Measurements from ENCODE around the gene UBL4A. TPM values are rescaled to one million over a fixed set of nuclear protein-coding genes. Genes with fewer than 3 reads are reported as not detected.

The UBL4A gene
- total RNA-seq, 1 experiment from 2014 or later: 37.4 TPM

GRCh38 chrX:154505734-154506133 lies 19.3 kb upstream of the UBL4A start:
- no peak overlapping the region for H3K9ac ChIP-seq (ENCODE audit: low read length)
- no peak overlapping the region for H3K4me3 ChIP-seq (replicated peaks in 1 of 2; ENCODE audit: low read depth in 1 of 2, low read length in 2 of 2)
- POLR2A ChIA-PET: interaction anchor here (0.6 kb wide), 1 partner anchor 78 kb away, joined by 4 read pairs; no protein-coding TSS in a partner anchor
- intact Hi-C loops (cut with micrococcal nuclease): no loop called here
- DNase-seq (ENCODE audit: low read depth, low spot score) (no peak), ATAC-seq (0 out of 2 replicates have a peak, but pooled peaks have one; percentile 22)
- no peaks in the 10 kb centered on the region for H3K27me3 ChIP-seq (ENCODE audit: insufficient read depth, low read length)
- no peaks in the 10 kb centered on the region for H3K79me2 ChIP-seq (ENCODE audit: insufficient read depth, low read length)
- H2AFZ ChIP-seq (ENCODE audit: low read depth, low read length, poor library complexity, severe bottlenecking): no peak overlapping the region
- TF ChIP-seq CBX3 (IDR thresholded peaks at IDR 0.05; ENCODE audit: low read depth) (no peak), POLR2A (IDR thresholded peaks at IDR 0.05; ENCODE audit: borderline replicate concordance, extremely low read depth, insufficient read depth, insufficient read length) (no peak), SRF (IDR thresholded peaks at IDR 0.05; ENCODE audit: low read depth) (no peak), EZH2phosphoT487 (IDR thresholded peaks at IDR 0.05; ENCODE audit: borderline replicate concordance) (no peak)
- no peaks in the 10 kb centered on the region for H3K9me3 ChIP-seq (ENCODE audit: control insufficient read depth in 1 of 2, insufficient read depth in 1 of 2, low read depth in 1 of 2, low read length in 2 of 2)
- RAD21 ChIA-PET (ENCODE audit: low non-redundant PET in 1 of 2, low total read pairs in 2 of 2, uncharacterized antibody in 2 of 2, unreplicated experiment in 2 of 2): no interaction called here
- H3K9me2 ChIP-seq (ENCODE audit: insufficient read depth): no peaks in the 10 kb centered on the region
- CTCF ChIA-PET: no interaction called here
- H3K4me1 ChIP-seq (ENCODE audit: control insufficient read depth in 1 of 2, insufficient read depth in 2 of 2, low read length in 2 of 2): peaks cover 0 to 5% of the 10 kb centered on the region in 2 experiments; a peak in 1 of 4 replicates
- H3K27ac ChIP-seq (ENCODE audit: low read depth, low read length): no peak overlapping the region
- H3K4me2 ChIP-seq (ENCODE audit: low read length): no peak overlapping the region
- no peaks in the 10 kb centered on the region for H3K36me3 ChIP-seq (ENCODE audit: control insufficient read depth in 1 of 2, insufficient read depth in 2 of 2, low read length in 2 of 2)
- BruUV-seq (replicated peaks): no TSS peak
- no peaks in the 10 kb centered on the region for H4K20me1 ChIP-seq (ENCODE audit: insufficient read depth)

GRCh38 chrX:154502989-154503388 lies 16.6 kb upstream of the UBL4A start:
- Histone ChIP-seq H3K4me3 (replicated peaks in 1 of 2; ENCODE audit: low read depth in 1 of 2, low read length in 2 of 2) (no peak overlapping the region), H3K9me2 (ENCODE audit: insufficient read depth) (no peaks in the 10 kb centered on the region), H3K9me3 (ENCODE audit: control insufficient read depth in 1 of 2, insufficient read depth in 1 of 2, low read depth in 1 of 2, low read length in 2 of 2) (no peaks in the 10 kb centered on the region), H3K4me2 (ENCODE audit: low read length) (no peak overlapping the region), H2AFZ (ENCODE audit: low read depth, low read length, poor library complexity, severe bottlenecking) (no peak overlapping the region), H3K27ac (ENCODE audit: low read depth, low read length) (no peak overlapping the region), H3K9ac (ENCODE audit: low read length) (no peak overlapping the region), H3K36me3 (ENCODE audit: control insufficient read depth in 1 of 2, insufficient read depth in 2 of 2, low read length in 2 of 2) (no peaks in the 10 kb centered on the region), H4K20me1 (ENCODE audit: insufficient read depth) (no peaks in the 10 kb centered on the region), H3K4me1 (ENCODE audit: control insufficient read depth in 1 of 2, insufficient read depth in 2 of 2, low read length in 2 of 2) (peaks cover 0 to 5% of the 10 kb centered on the region in 2 experiments; a peak in 1 of 4 replicates), H3K79me2 (ENCODE audit: insufficient read depth, low read length) (no peaks in the 10 kb centered on the region), H3K27me3 (ENCODE audit: insufficient read depth, low read length) (no peaks in the 10 kb centered on the region)
- CTCF ChIA-PET: no interaction called here
- intact Hi-C loops (cut with micrococcal nuclease): no loop called here
- DNase-seq (ENCODE audit: low read depth, low spot score): no peak
- POLR2A ChIA-PET: no interaction called here
- RAD21 ChIA-PET (ENCODE audit: low non-redundant PET in 1 of 2, low total read pairs in 2 of 2, uncharacterized antibody in 2 of 2, unreplicated experiment in 2 of 2): no interaction called here
- BruUV-seq (replicated peaks): no TSS peak
- no peak for ATAC-seq
- no peak for TF ChIP-seq SIN3A (IDR thresholded peaks at IDR 0.05; ENCODE audit: low read depth)
- no peak for TF ChIP-seq CEBPB (IDR thresholded peaks at IDR 0.05; ENCODE audit: low read depth)
- no peak for TF ChIP-seq TCF7L2 (IDR thresholded peaks at IDR 0.05; ENCODE audit: borderline replicate concordance, extremely low read depth, insufficient read depth, insufficient read length)
- TF ChIP-seq SP1 (IDR thresholded peaks at IDR 0.05; ENCODE audit: low read depth): no peak
- no peak for TF ChIP-seq ZNF274 (IDR thresholded peaks at IDR 0.05; ENCODE audit: low read depth, low read length)
- TF ChIP-seq MAX (IDR thresholded peaks at IDR 0.05): no peak
- TF ChIP-seq POLR2A (IDR thresholded peaks at IDR 0.05; ENCODE audit: borderline replicate concordance, extremely low read depth, insufficient read depth, insufficient read length): no peak
- no peak for TF ChIP-seq FOSL1 (IDR thresholded peaks at IDR 0.05; ENCODE audit: low read depth)
- TF ChIP-seq EGR1 (IDR thresholded peaks at IDR 0.05; ENCODE audit: low read depth): no peak
- TF ChIP-seq ZBTB33 (IDR thresholded peaks at IDR 0.05; ENCODE audit: extremely low read depth, insufficient replicate concordance, low read length): no peak
- no peak for TF ChIP-seq YY1 (IDR thresholded peaks at IDR 0.05; ENCODE audit: extremely low read depth, insufficient replicate concordance, low read depth, low read length)
- TF ChIP-seq CBX3 (IDR thresholded peaks at IDR 0.05; ENCODE audit: low read depth): no peak
- TF ChIP-seq SRF (IDR thresholded peaks at IDR 0.05; ENCODE audit: low read depth): no peak
- TF ChIP-seq POLR2AphosphoS5 (IDR thresholded peaks at IDR 0.05; ENCODE audit: low read depth, low read length): no peak
- no peak for TF ChIP-seq EZH2 (IDR thresholded peaks at IDR 0.05)
- no peak for TF ChIP-seq EZH2phosphoT487 (IDR thresholded peaks at IDR 0.05; ENCODE audit: borderline replicate concordance)
- TF ChIP-seq CTCF (IDR thresholded peaks at IDR 0.05 in 2 of 3, conservative IDR thresholded peaks at IDR 0.05 in 1 of 3; ENCODE audit: borderline replicate concordance in 1 of 3, insufficient read depth in 1 of 3, low read depth in 2 of 3, low read length in 2 of 3): no peak
